Ramos (cell line): Measurements from ENCODE around the gene RAD54L.

ENCODE experiments used
- in situ Hi-C: fragments of 300-500 bp; cut with MboI; formaldehyde crosslinking; loops from one replicate; pipeline ENCODE4 v1.14.3; 2022; ENCODE audit warnings: low sequenced_read_pairs; ENCODE audit not compliant: unreplicated experiment

The RAD54L gene

GRCh38 chr1:46280092-46280491 lies 32.5 kb downstream of the RAD54L start:
- in situ Hi-C loops, result no loop called here

DNA sequence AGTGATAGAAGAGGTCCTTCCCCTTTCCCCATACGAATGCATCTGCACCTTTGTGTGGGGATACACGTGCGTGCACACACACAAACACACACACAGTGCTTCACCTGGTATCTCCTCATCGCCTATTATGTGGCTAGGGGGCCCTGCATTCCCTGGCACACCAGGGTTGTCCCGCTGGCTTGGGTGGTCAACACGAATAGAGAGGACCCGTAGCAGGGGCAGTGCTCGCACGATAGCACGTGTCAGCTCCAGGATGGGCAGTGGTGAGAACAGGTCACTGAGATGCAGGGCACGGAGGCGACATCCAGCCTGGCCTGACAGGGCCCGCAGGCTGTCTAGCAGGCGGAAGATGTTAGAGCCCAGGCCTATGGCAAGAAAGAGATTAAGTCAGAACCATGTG lies 33.5 kb downstream of the RAD54L start:
- in situ Hi-C loops, result no loop called here

GRCh38 chr1:46284058-46284457 lies 36.5 kb downstream of the RAD54L start:
- in situ Hi-C loops, result no loop called here

DNA sequence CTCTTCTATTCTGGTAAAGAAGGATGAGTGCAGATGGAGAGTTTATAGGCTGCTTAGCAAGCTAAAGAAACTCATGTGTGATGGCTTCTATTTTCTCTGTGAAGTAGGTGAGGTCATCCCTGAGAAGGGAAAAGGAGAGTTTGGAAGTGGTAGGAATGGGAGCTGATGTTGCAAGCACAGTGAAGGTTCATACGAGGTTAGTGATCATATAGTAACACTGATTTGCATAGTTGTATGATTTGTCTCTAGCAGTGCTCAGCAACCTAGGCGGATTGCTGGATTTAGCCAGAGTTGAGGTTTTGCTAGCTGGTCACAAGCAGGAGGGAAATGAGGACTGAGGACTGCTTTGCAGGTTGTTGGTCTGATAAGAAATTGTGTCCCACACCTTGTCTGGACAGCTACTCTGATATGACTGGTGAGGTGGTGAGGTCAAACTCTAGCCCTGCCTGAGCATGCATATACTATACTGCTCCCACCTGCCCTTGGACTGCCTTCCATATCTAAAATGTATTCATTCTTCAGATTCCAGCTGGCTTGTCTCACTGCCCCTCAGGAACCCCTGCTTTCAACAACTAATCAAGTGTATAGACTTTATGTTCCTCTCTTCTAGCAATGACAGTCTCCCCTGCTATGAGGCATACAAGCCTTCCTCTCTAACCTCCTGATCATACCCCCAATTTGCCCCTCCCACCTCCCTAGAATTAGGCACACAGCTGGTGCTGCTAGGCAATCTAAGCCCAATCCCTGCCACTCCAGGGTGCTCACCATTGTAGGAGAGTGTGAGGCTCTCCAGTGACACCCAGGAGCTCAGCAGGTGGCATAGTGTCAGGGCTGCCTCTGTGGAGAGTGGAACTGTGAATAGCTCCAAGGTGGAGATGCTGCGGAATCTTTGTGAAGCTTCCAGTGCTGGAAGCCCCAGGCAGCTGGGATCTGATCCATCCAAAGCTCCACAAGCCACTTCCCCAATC lies 37.3 kb downstream of the RAD54L start:
- in situ Hi-C loops, result no loop called here

DNA sequence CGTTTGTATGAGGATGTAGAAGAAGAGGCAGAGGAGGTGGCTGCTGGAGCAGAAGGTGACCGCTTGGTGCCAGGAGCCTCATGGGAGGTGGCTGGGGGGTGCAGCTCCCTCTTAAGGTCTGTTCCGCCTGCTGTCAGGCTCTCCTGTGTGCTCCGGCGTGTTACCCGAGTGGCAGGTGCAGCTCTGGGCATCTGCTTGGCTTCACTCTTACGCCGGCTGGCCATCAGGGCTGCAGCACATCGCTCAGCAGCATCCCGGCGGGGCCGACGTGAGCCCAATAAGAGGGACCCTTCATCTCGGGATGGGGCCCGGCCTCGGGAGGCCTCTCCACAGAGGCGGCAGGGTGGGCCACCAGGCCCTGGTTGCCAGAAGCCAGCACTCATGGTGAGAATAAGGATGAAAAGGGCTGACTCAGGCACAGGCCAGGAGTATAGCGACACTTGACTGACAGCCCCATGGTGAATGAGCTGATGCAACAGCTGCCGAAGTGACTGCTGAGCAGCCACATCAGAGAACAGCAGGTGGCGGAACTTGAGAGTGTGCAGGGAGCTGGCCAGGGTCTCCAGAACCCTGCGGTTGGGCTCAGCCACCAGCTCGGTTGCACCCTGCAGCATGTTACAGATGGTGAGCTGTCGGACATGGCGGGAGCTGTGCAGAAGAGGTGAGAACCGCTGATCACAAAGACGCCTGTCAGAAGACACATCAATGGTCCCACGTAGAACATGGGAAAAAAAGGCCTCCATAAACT lies 38.3 kb downstream of the RAD54L start:
- in situ Hi-C loops, result no loop called here

DNA sequence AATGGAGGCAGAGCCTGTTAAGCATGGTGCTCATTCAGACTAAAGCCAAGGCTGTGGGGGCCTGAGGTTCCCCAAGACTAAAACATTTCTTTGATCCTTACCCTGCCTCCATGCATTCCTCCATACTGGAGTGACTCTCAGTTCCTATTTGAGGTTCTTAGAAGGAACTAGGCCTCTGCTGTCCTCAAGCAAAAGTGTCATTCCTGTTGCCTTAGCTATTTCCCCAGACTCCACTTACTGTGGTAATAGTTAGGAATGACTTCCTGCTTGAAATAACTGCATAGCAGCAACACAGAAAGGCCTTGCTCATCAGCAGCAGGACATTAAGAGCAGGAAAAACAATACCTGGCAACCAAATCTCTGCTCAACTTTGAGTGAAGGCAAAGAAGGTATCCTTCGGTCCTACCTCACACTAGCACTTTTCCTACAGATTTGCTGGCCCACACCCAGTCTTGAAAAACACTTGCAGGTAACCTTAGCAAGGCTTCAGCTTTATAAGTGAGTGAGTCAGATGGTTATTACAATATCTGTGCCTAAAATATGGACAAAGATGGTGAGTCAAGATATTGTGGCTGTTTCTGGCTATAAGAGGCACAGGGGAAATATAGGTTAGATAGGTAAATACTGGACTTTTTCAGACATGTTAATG lies 41.0 kb downstream of the RAD54L start:
- in situ Hi-C loops, result no loop called here

DNA sequence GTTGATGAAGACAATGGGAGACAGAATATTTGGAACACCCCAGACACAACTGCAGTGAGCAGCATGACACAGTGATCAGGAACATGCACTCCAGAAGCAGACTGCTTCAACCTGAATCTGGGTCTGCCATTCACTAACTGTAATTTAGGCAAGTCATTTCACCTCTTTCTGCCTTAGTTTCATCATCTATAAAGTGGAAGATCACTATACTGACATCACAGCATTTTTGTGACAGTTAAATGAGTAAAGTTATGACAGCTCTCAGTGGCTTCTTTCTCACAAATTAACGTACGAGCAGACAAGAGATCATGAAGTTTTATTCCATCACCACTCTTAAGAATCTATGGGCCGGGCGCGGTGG lies 41.6 kb downstream of the RAD54L start:
- in situ Hi-C loops, result no loop called here

GRCh38 chr1:46289976-46290375 lies 42.4 kb downstream of the RAD54L start:
- in situ Hi-C loops, result no loop called here

GRCh38 chr1:46295306-46295705 lies 47.7 kb downstream of the RAD54L start:
- in situ Hi-C loops, result no loop called here

DNA sequence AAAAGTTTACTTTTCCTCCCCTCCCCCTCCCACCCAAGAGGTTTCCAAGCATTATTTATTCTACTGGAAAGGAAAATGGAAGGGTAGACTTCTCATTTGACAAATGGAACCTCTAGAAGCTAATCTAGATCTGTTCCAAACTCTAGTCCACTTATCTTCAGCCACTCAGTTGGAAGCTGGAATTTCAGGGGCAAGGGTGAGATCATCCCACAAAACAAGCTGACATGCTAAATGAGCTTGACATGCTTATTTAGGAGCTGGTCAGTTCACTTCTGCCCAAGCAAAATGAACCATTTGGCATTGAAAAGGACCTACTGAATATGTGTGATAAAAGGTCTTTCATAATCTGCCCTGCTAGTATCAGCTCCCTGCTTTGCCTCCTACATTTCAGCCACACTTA lies 50.8 kb downstream of the RAD54L start:
- in situ Hi-C loops, result no loop called here

GRCh38 chr1:46300673-46301405 lies 53.3 kb downstream of the RAD54L start:
- in situ Hi-C loops, result no loop called here

DNA sequence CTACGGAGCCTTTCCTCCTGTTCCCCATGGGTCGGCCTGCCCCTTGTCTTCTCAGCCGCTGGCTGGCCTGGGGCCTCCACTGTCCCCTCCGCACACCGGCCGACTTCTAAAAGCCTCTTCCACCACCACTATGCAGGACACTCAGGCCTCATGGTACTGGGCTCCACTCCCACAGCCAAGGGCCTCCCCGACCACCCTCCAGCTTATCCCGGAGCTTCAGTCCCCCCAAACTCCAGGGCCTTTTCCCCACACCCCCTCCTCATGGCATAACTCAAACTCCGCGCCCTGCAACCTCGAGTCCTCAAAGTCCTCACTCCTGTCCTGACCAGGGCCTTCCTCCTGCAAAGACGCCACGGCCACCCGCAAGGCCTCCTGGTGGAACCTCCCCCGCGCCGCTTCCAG lies 53.8 kb downstream of the RAD54L start:
- in situ Hi-C loops, result no loop called here

DNA sequence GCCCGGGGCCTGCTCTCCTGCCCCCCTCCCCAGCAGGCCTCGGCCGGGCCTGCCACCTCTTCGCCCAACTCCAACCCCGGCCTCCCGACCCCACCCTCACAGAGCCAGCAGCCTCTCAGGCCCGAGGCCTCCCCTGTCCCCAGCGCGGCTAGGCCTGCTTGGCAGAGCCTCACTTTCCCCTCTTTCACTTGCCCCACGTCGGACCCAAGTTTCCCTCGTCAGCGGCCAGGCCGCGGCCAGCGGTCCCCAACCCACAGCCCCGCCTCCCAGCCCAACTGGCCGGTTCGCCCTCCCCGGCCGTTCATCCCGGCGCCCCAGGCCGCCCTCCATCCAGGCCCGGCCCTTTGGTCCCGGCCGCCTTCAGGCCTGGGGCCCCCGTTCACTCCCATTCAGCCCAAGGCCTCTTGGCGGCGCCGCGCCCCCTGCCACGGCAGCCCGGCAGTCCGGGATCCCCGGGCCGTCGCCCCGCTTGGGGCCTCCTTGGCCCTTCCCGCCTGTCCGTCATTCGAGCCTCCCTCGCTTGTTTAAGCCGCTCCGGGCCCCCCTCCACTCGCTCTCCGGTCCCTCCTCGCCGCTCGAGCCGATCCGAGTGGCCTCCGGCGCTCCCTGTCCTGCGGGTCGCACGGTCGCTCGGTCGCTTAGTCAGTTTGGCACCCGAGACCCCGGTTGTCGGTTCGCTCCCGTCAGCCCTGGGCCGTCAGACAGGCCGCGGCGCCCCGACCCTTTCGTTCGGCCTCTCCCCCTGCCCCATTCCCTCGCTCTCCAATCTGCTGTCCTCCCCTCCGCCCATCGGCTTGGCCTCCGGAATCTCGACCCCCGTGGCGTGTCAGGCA lies 54.5 kb downstream of the RAD54L start:
- in situ Hi-C loops, result no loop called here

DNA sequence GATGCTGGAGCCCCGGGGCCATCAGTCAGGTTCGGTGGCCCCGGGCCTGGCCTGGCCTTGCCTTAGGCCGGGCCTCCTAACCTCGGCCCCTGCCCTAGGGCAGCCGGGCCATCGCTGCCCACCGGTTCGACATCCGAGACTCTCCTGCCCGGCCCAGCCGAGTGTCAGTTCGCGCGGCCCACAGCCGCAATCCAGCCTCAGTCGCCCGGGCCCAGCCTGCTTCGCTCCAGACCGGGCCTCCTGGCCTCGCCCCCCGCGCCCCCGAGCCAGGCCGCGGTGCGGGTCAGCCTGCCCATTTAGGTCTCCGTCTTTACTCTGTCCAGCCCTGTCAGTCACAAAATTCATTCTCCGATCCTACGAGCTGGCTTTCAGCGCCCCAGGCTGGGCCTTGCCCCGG lies 55.1 kb downstream of the RAD54L start:
- in situ Hi-C loops, result no loop called here

DNA sequence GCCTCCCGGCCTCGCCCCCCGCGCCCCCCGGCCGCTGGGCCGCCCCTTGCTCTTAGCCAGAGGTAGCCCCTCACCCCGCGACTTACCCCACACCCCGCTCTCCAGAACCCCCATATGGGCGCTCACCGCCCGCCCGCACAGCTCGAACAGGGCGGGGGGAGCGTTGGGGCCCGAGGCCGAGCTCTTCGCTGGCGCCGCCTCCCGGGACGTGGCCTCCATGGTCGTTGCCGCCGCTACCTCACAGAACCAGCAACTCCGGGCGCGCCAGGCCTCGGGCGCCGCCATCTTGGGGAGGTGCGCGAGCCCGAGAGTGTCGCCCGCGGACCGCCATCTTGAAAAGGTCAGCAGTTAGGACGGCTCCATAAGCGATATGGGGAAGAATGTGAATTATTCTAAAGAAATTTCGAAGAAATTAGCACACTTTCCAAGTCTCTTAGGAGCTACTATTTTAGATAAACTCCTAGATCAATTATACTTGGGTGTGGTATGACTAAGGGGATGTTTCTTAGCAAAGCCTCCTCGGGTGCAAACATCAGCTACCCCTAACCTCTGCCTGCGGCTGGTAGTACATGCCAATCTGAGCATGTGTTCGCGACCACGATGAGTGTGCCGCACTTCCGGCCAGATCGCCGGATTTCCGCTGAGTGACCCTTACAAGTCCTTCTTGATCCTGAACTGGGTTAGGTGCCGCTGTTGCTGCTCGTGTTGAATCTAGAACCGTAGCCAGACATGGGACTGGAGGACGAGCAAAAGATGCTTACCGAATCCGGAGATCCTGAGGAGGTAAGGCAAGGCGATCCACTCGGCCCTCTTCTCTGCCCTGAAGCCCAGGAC lies 55.7 kb downstream of the RAD54L start, which contains the start of the genes LRRC41 and UQCRH:
Gene LRRC41 (minus strand): TSS at position 579 of the 834 bp plus-strand sequence. CDS start 294 bp downstream, at position 285.
Gene UQCRH (plus strand): TSS at position 661 of the 834 bp plus-strand sequence. CDS start 69 bp downstream, at position 730.
- in situ Hi-C loops, result no loop called here

DNA sequence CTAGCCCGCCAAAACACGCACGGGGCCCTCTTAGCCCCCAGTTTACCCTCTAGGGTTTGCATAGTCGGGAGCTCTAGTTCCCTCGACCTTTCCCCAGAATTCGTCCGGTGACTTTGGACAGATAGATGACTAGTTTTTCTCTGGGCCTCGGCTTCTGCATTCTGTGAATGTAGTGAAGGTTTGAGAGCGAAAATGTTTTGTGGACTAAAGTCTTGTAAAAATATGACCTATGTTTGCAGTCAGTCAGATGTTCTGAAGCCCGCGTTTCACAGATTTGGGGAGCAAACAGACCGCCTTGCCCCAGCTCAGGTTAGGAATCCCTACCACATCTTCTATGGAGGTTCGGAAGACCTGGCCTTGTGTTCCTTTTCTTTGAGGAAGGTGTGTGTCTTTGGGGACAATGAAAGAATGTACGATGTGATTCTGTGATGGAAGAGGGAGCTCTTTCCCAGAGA lies 56.3 kb downstream of the RAD54L start:
- in situ Hi-C loops, result no loop called here

DNA sequence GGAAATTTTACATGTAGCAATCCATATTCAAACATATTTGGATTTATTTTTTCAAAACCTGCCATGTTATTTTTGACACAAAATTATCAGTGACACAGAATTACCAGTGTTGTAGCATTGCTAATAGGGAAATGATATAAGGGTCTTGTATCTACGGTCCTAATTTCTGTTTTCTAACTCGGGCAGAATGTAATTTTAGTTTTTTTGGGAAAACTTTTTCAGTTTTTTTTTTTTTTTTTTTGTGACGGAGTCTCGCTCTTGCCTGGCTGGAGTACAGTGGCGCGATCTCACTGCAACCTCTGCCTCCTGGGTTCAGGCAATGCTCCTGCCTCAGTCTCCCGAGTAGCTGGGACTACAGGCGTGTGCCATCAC lies 58.6 kb downstream of the RAD54L start:
- in situ Hi-C loops, result no loop called here

DNA sequence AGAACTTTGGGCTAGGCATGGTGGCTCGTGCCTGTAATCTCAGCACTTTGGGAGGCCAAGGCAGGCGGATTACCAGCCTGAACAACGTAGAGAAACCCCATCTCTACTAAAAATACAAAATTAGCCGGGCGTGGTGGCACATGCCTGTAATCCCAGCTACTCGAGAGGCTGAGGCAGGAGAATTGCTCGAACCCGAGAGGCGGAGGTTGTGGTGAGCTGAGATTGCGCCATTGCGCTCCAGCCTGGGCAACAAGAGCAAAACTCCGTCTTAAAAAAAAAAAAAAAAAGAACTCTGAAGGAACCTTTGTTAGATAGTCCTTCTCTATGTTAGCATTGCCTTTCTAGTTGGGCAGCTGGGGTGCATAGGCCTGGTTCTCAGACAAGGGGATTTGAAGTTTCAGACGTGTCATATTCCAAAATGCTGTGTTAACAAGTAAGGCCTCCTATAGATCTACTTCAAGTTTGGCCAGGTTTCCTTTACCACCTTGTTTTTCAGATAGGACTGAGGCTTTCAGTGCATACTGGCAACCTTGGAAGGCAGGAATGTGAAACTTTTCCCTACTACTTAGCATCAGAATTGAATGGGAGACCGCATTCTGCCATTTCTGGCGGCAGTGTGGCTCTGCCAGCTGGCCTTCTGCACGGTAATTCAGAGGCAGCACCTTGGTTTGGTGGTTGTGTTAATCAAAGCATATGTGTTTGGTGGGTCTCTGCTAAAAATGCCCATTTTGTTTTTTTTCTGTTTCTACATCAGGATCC lies 62.0 kb downstream of the RAD54L start:
- in situ Hi-C loops, result no loop called here
